ENCODE results near the gene AP1G2.
"Not testable (repeated sequence)": the region's sequence is repeated elsewhere in the genome, so short reads cannot be mapped to it uniquely, and the experiment has no call there.

AP1G2 gene

GRCh38 chr14:23590198-23590597 lies 22.6 kb upstream of the AP1G2 start:
- DNase-seq, result no peak
- Histone ChIP-seq H3K4me3 (no peak overlapping the region), H3K36me3 (no peaks in the 10 kb centered on the region), H3K27me3 (peaks cover 0 to 4% of the 10 kb centered on the region in 2 donors), H3K9me3 (no peaks in the 10 kb centered on the region), H3K27ac (no peak overlapping the region), H3K4me1 (no peaks in the 10 kb centered on the region)
- TF ChIP-seq CTCF (IDR thresholded peaks at IDR 0.05), result no peak
- intact Hi-C loops (cut with DNase I; ENCODE audit: low total_unique reads), result no loop called here

- no peak for DNase-seq
- intact Hi-C loops (cut with DNase I; ENCODE audit: low total_unique reads), result no loop called here
- Histone ChIP-seq H3K27ac (no peak overlapping the region), H3K4me1 (no peaks in the 10 kb centered on the region), H3K27me3 (peaks cover 0 to 4% of the 10 kb centered on the region in 2 donors), H3K4me3 (no peak overlapping the region), H3K36me3 (no peaks in the 10 kb centered on the region), H3K9me3 (no peaks in the 10 kb centered on the region)
- no peak for TF ChIP-seq CTCF (IDR thresholded peaks at IDR 0.05)
Measured at GRCh38 chr14:23589606-23590005, 22.0 kb upstream of the AP1G2 start.

- H3K36me3 ChIP-seq, result no peaks in the 10 kb centered on the region
- no peak overlapping the region for H3K4me3 ChIP-seq
- H3K9me3 ChIP-seq, result no peaks in the 10 kb centered on the region
- peak; percentile 17 to 30 for TF ChIP-seq CTCF (IDR thresholded peaks at IDR 0.05)
- peaks cover 0 to 4% of the 10 kb centered on the region in 2 donors for H3K27me3 ChIP-seq
- H3K4me1 ChIP-seq, result no peaks in the 10 kb centered on the region
- H3K27ac ChIP-seq, result no peak overlapping the region
- peak; percentile 75 to 81 for DNase-seq
- intact Hi-C loops (cut with DNase I; ENCODE audit: low total_unique reads), result no loop called here
Measured at GRCh38 chr14:23588884-23589598, 21.4 kb upstream of the AP1G2 start.

GRCh38 chr14:23584527-23585203 lies 17.1 kb upstream of the AP1G2 start:
- H3K4me1 ChIP-seq; H3K4me3 ChIP-seq; H3K27ac ChIP-seq; DNase-seq; intact Hi-C loops (cut with DNase I; ENCODE audit: low total_unique reads); H3K36me3 ChIP-seq; H3K9me3 ChIP-seq: not testable (repeated sequence)
- peaks cover 0 to 25% of the 10 kb centered on the region in 2 donors for H3K27me3 ChIP-seq

- H3K36me3 ChIP-seq; H3K4me1 ChIP-seq; intact Hi-C loops (cut with DNase I; ENCODE audit: low total_unique reads); H3K4me3 ChIP-seq; DNase-seq; H3K27ac ChIP-seq; H3K9me3 ChIP-seq: not testable (repeated sequence)
- peaks cover 0 to 29% of the 10 kb centered on the region in 2 donors for H3K27me3 ChIP-seq
Measured at GRCh38 chr14:23583761-23584526, 16.4 kb upstream of the AP1G2 start.

- Histone ChIP-seq H3K27ac (no peak overlapping the region), H3K36me3 (no peaks in the 10 kb centered on the region), H3K4me3 (no peak overlapping the region), H3K9me3 (no peaks in the 10 kb centered on the region), H3K27me3 (peaks cover 0 to 38% of the 10 kb centered on the region in 2 donors), H3K4me1 (peaks cover 0 to 7% (median under 1%) of the 10 kb centered on the region in 4 donors)
- no peak for DNase-seq
- intact Hi-C loops (cut with DNase I; ENCODE audit: low total_unique reads), result no loop called here
- TF ChIP-seq CTCF (IDR thresholded peaks at IDR 0.05), result no peak
Measured at GRCh38 chr14:23582906-23583760, 15.5 kb upstream of the AP1G2 start.

All from tibial artery (tissue), 4 donors.